Measurements from ENCODE around the gene GCNT2. TPM values are rescaled to one million over a fixed set of nuclear protein-coding genes. Genes with fewer than 3 reads are reported as not detected.
"Not testable (repeated sequence)": the region's sequence is repeated elsewhere in the genome, so short reads cannot be mapped to it uniquely, and the experiment has no call there.

GCNT2 gene
- total and polyA plus RNA-seq, 2 donors (not counting 1 experiment from before 2014, with no cell fraction given): 1.3 to 2.1 TPM

- no peak overlapping the region for H3K27ac ChIP-seq (ENCODE audit: insufficient read depth, low read length)
- no peaks in the 10 kb centered on the region for H3K36me3 ChIP-seq (ENCODE audit: control insufficient read depth, insufficient read depth, low read length)
- no peaks in the 10 kb centered on the region for H3K9me3 ChIP-seq (ENCODE audit: control insufficient read depth, insufficient read depth, low read depth, low read length)
- DNase-seq (ENCODE audit: low read depth in 2 of 2): no peak
- H3K27me3 ChIP-seq (ENCODE audit: control insufficient read depth, insufficient read depth, low read length): no peaks in the 10 kb centered on the region
- H3K4me2 ChIP-seq (ENCODE audit: extremely low read depth, insufficient read depth, low read length): no peak overlapping the region
- no peak overlapping the region for H2AFZ ChIP-seq (ENCODE audit: low read length)
- no peak overlapping the region for H3K4me3 ChIP-seq (replicated peaks in 1 of 4; ENCODE audit: control extremely low read depth in 1 of 4, insufficient read depth in 1 of 4, low read depth in 3 of 4, low read length in 4 of 4)
- H3K9ac ChIP-seq (ENCODE audit: insufficient read depth, low read length): no peak overlapping the region
- TF ChIP-seq EZH2 (IDR thresholded peaks at IDR 0.05; ENCODE audit: low read length, missing control alignments) (no peak), CTCF (conservative IDR thresholded peaks at IDR 0.05 in 1 of 2, IDR thresholded peaks at IDR 0.05 in 1 of 2; ENCODE audit: low read depth in 1 of 2, low read length in 2 of 2) (no peak)
- H3K4me1 ChIP-seq (ENCODE audit: control insufficient read depth, extremely low read depth, insufficient read depth, low read length): no peaks in the 10 kb centered on the region
- no peaks in the 10 kb centered on the region for H3K79me2 ChIP-seq (ENCODE audit: control insufficient read depth, insufficient read depth, low read length)
- H4K20me1 ChIP-seq (ENCODE audit: control insufficient read depth, extremely low read depth, insufficient read depth, low read length): no peaks in the 10 kb centered on the region
Observed at GRCh38 chr6:10487668-10488327, 33.4 kb upstream of the GCNT2 start.

- Histone ChIP-seq H3K27me3 (ENCODE audit: control insufficient read depth, insufficient read depth, low read length) (no peaks in the 10 kb centered on the region), H2AFZ (ENCODE audit: low read length) (no peak overlapping the region), H3K27ac (ENCODE audit: insufficient read depth, low read length) (no peak overlapping the region), H3K79me2 (ENCODE audit: control insufficient read depth, insufficient read depth, low read length) (no peaks in the 10 kb centered on the region), H3K4me3 (replicated peaks in 1 of 4; ENCODE audit: control extremely low read depth in 1 of 4, insufficient read depth in 1 of 4, low read depth in 3 of 4, low read length in 4 of 4) (no peak overlapping the region), H3K4me1 (ENCODE audit: control insufficient read depth, extremely low read depth, insufficient read depth, low read length) (no peaks in the 10 kb centered on the region), H3K36me3 (ENCODE audit: control insufficient read depth, insufficient read depth, low read length) (no peaks in the 10 kb centered on the region), H4K20me1 (ENCODE audit: control insufficient read depth, extremely low read depth, insufficient read depth, low read length) (no peaks in the 10 kb centered on the region), H3K4me2 (ENCODE audit: extremely low read depth, insufficient read depth, low read length) (no peak overlapping the region), H3K9me3 (ENCODE audit: control insufficient read depth, insufficient read depth, low read depth, low read length) (no peaks in the 10 kb centered on the region), H3K9ac (ENCODE audit: insufficient read depth, low read length) (no peak overlapping the region)
- TF ChIP-seq CTCF (conservative IDR thresholded peaks at IDR 0.05 in 1 of 2, IDR thresholded peaks at IDR 0.05 in 1 of 2; ENCODE audit: low read depth in 1 of 2, low read length in 2 of 2): no peak
- TF ChIP-seq EZH2 (IDR thresholded peaks at IDR 0.05; ENCODE audit: low read length, missing control alignments): no peak
- no peak for DNase-seq (ENCODE audit: low read depth in 2 of 2)
Observed at GRCh38 chr6:10491463-10491862, 29.7 kb upstream of the GCNT2 start.

- not testable (repeated sequence) for H2AFZ ChIP-seq (ENCODE audit: low read length); H3K36me3 ChIP-seq (ENCODE audit: control insufficient read depth, insufficient read depth, low read length); H3K27me3 ChIP-seq (ENCODE audit: control insufficient read depth, insufficient read depth, low read length); H3K4me1 ChIP-seq (ENCODE audit: control insufficient read depth, extremely low read depth, insufficient read depth, low read length); H3K79me2 ChIP-seq (ENCODE audit: control insufficient read depth, insufficient read depth, low read length); H3K9me3 ChIP-seq (ENCODE audit: control insufficient read depth, insufficient read depth, low read depth, low read length); H4K20me1 ChIP-seq (ENCODE audit: control insufficient read depth, extremely low read depth, insufficient read depth, low read length); H3K4me3 ChIP-seq (replicated peaks in 1 of 4; ENCODE audit: control extremely low read depth in 1 of 4, insufficient read depth in 1 of 4, low read depth in 3 of 4, low read length in 4 of 4); DNase-seq (ENCODE audit: low read depth in 2 of 2); H3K9ac ChIP-seq (ENCODE audit: insufficient read depth, low read length); H3K4me2 ChIP-seq (ENCODE audit: extremely low read depth, insufficient read depth, low read length); H3K27ac ChIP-seq (ENCODE audit: insufficient read depth, low read length)
Observed at GRCh38 chr6:10491905-10492304, 29.2 kb upstream of the GCNT2 start.

All from fibroblast of lung (primary cell).